ENCODE measurements around the gene PPFIBP2. TPM values are rescaled to one million over a fixed set of nuclear protein-coding genes. Genes with fewer than 3 reads are reported as not detected.
A peak's percentile ranks its signal among the peaks of the same experiment; 100 is the strongest.

PPFIBP2 gene
- total and polyA plus RNA-seq, 10 of the 15 experiments (the other 5 are each of a cell fraction or from before 2014, with no cell fraction given) = 17.3 to 56.3 (median 39.2) TPM

GRCh38 chr11:7495882-7496551 is 17.8 kb upstream of the PPFIBP2 start (continued):
- no peak for TF ChIP-seq SMAD1 (IDR thresholded peaks at IDR 0.05; ENCODE audit: low read depth, partially characterized antibody)
- TF ChIP-seq HSF1 (IDR thresholded peaks at IDR 0.05; ENCODE audit: low read depth, low read length) = no peak
- no peak for TF ChIP-seq KDM1A (IDR thresholded peaks at IDR 0.05; ENCODE audit: borderline replicate concordance)
- no peak for TF ChIP-seq FOXM1 (IDR thresholded peaks at IDR 0.05; ENCODE audit: low read depth, low read length)
- TF ChIP-seq POLR2AphosphoS5 (IDR thresholded peaks at IDR 0.05; ENCODE audit: low read length) = no peak
- TF ChIP-seq E2F8 (IDR thresholded peaks at IDR 0.05; ENCODE audit: low read depth, partially characterized antibody) = no peak
- TF ChIP-seq USF2 (IDR thresholded peaks at IDR 0.05; ENCODE audit: borderline replicate concordance, low read depth, low read length) = no peak; the same call in 1 of the 2 replicates
- peak in 1 of 2 experiments; percentile 56; a peak in 1 of 4 replicates for TF ChIP-seq BHLHE40 (IDR thresholded peaks at IDR 0.05; ENCODE audit: borderline replicate concordance in 1 of 2, low read depth in 2 of 2, low read length in 1 of 2)
- no peak for TF ChIP-seq ESRRA (IDR thresholded peaks at IDR 0.05; ENCODE audit: low read length)
- TF ChIP-seq EED (IDR thresholded peaks at IDR 0.05; ENCODE audit: low read depth) = peak; percentile 7; the same call in 1 of the 2 replicates
- no peak for TF ChIP-seq TAF1 (IDR thresholded peaks at IDR 0.05; ENCODE audit: borderline replicate concordance, low read depth, low read length)
- TF ChIP-seq FOS (IDR thresholded peaks at IDR 0.05; ENCODE audit: borderline replicate concordance, extremely low read depth, insufficient read length) = no peak
- TF ChIP-seq CTCF (IDR thresholded peaks at IDR 0.05 in 2 of 3, conservative IDR thresholded peaks at IDR 0.05 in 1 of 3; ENCODE audit: control insufficient read depth in 2 of 3, extremely low read depth in 1 of 3, insufficient read depth in 1 of 3, low read depth in 3 of 3, low read length in 3 of 3) = no peak
- TF ChIP-seq MTA3 (IDR thresholded peaks at IDR 0.05; ENCODE audit: borderline replicate concordance, low read length) = no peak
- TF ChIP-seq NR2C2 (IDR thresholded peaks at IDR 0.05; ENCODE audit: borderline replicate concordance, control insufficient read depth, insufficient read length, low read depth) = no peak
- TF ChIP-seq NR2C1 (IDR thresholded peaks at IDR 0.05) = no peak

Data from GM12878 (cell line).